AG20443 (cell line): ENCODE data around the gene PBX4.

Source experiments
- DNase-seq: peaks from one replicate; pipeline ENCODE4 v3.0.0; 2012; ENCODE audit warnings: low spot score, mixed read lengths

PBX4 gene

DNA sequence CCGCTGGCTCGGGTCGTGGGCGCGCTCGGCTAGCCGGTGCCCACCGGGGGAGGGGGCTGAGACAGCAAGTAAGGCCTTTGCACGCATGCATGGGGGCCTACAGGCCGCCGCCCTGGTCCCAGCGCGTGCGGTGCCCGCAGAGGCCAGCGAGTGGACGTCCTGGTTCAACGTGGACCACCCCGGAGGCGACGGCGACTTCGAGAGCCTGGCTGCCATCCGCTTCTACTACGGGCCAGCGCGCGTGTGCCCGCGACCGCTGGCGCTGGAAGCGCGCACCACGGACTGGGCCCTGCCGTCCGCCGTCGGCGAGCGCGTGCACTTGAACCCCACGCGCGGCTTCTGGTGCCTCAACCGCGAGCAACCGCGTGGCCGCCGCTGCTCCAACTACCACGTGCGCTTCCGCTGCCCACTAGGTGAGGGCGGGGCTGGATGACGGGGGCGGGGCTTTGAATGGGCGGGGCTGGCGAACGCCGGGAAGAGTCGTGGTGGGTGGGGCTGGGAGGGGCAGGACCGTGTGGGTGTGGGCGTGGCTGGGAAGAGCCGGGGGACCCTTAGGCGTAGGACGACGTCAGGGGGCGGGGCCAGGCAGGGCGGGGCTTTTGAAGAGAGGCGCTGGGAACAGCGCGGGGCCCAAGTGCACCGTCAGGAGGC lies 78.3 kb downstream of the PBX4 start:
- peak; percentile 86 for DNase-seq

DNA sequence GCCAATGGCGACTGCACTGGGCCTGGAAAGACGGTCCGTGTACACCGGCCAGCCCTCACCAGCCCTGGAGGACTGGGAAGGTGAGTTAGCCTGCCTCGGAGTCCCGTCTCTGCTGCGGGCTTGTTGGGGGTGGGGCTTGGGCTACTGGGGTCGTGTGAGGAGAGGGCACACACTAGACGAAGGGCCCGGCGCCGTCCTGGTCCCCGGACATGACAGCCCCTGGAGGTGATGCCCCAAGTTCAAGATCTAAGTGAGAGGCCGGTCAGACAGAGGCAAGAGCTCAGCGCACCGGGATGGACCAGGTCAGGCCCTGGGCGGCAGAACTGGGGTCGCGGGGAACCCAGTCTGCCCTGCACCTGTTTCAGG lies 78.8 kb downstream of the PBX4 start:
- DNase-seq: no peak

DNA sequence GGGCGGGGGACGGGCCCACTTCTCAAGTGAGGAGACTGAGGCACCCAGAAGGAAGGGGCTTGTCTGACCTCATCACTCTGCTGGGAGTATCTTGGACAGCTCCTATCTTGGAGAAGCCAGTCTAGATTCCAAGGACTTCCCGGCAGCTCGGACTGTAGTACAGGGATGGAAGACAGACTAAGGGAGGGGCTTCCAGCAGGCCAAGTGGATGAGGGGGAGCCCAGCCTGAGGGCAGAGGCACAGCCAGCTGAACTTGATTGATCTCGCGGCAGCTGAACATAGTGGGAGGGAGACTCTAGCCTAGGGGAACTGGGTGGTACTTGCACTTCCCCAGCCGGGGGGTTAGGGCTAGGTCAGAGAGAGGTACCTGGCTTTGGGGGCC lies 79.7 kb downstream of the PBX4 start:
- no peak for DNase-seq

DNA sequence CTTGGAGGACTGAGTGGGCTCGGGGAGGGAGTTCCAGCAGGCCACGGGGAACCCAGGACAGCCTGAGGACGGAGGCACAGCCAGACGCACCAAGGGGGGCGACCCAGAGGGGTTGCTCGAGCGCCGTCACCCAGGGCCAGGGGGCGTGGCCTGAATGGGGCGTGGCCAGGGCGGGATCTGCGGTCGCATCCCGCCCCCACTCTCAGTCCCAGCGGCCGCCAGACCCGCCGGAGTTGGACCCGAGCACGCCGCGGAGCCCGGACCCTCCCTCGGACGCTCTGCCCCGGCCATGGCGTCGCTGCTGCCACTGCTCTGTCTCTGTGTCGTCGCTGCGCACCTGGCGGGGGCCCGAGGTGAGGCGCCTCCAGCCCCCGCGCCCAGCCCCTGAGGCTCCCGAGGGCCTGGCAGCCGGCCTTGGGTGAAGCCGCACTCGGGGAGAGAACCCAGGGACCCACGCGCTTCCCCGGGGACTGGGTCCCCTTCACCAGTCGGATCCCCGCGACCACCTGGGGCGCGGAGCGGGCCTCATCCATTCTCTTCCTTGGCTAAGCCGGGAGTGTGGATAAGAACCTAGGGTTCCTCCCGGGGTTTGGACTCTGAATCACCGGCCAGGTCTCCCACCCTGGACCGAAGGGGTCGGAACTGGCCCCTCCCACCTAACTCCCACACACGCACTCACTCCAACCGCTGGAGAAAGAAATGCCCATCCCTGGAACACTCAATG lies 80.3 kb downstream of the PBX4 start, which contains the start of gene CILP2:
Gene CILP2, plus strand, starts transcription at position 205 of the 724 bp plus-strand sequence. Its CDS starts 85 bp downstream, at position 290.
- peak; percentile 83 for DNase-seq

DNA sequence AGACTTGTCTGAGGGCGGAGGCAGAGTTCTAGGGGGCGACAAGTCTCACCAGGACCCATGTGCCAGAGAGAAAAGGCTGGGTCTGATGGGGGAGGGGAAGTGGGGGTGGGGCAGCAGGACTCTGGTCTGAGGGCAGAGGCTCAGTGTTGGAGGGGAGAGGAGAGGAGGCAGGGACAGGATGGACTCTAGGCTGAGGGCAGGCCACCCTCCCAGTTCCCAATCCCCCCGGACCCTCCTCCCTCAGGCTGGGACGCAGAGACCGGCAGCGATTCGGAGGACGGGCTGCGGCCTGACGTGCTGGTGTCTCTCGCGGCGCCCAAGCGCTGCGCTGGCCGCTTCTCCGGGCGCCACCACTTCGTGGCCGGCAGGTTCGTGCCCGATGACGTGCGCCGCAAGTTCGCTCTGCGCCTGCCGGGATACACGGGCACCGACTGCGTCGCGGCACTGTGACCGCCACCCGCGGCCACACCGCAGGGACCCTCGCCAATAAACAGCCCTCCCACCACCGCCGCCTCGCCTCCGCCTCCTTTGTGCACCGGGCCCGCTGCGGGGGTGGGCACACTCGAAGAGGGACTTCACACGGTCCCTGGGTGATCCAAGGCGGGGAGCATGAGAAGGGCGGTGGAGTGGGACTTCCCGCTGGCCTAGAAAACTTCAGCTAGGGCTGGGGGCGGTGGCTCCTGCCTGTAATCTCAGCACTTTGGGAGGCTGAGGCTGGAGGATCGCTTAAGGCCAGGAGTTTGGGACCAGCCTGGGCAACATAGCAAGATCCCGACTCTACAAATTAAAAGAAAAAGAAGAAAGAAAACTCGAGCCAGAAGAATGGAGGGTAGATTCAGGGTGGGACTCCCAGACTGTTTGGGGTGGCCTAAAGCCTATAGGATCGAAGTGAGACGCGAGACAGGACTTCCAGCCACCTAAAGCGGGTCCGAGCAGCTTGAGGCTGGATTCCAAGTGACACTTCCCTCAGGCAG lies 81.1 kb downstream of the PBX4 start:
- DNase-seq: peak; percentile 69

DNA sequence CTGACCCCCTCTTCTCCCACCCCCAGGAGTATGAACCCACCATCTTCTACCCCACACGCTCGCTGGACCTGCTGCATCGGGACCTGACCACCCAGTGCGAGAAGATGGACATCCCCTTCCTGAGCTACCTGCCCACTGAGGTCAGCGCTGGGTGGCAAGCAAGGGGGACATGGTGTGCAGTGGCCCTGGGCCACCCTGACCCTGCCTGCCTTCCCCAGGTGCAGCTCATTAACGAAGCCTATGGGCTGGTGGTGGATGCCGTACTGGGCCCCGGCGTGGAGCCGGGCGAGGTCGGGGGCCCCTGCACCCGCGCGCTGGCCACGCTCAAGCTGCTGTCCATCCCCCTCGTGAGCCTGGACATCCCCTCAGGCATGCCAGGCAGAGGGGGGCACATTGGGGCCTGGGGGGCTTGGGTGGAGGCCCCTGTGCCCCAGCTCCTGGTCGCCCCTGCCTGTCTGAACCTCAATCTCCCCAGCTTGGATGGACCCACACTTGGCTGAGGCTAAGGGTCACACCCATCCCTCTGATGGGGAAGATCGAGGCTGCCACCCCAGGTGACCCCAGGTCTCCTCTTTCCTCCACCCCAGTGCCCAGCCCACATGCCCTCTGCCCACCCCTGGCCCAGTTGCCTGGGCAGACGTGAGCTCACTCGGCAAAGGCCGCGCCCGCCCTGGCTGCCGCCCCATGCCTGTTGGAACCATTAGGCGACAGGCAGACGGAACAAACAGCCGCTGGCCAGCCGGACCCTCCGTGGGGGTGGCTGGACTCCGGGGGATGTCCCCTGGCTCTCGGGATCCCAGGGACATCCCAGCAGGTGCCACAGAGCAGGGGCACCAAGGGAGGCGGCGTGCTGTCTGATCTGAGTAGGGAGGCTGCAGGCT lies 82.9 kb downstream of the PBX4 start:
- no peak for DNase-seq

DNA sequence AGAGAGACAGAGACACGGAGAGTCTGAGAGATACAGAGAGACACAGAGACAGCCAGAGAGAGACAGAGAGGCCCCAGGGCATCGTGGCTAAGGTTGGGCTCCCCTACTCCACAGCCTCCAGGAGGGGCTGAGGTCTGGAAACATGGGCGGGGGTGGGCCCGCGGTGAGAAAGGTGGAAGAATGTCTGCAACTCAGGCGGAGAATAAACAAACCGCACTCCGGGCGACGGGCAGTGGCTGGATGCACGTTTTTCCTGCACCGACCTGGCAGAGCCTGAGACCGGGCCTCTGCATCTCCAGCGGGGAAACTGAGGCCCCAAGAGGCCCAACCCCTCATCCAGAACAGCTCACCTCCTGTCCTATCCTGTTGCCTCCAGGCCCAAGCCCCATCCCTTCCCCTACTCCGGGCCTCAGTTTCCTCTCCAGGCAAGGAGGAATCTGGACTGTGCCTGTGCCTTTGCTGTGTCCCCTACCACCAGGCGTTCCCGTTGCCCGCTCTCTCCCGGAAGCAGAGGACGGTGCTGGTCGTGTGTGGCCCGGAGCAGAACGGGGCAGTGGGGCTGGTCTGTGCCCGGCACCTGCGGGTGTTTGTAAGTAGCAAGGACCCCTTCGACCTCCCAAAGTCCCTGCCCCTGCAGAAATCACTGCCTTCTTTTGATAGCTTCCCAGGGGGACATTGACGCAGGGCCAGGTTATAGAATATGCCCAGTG lies 83.8 kb downstream of the PBX4 start:
- DNase-seq: no peak

DNA sequence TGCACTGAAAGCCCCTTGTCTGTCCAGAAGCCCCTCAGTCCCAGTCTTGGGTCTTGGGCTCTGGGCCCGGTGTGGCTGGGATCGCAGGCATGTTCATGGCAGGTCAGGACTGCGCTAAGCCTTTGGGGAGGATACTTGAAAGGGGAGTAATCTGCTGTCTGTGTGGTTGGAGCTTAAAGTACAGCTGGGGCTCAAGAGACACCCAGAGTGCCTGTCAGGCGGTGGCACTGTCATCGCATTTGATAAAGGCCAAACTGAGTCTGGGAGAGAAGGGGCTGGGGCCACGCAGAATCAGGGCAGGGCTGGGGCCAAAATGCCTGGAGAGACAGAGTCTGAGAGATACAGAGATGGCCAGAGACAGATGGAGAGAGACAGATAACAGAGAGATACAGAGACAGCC lies 84.6 kb downstream of the PBX4 start:
- DNase-seq: no peak

DNA sequence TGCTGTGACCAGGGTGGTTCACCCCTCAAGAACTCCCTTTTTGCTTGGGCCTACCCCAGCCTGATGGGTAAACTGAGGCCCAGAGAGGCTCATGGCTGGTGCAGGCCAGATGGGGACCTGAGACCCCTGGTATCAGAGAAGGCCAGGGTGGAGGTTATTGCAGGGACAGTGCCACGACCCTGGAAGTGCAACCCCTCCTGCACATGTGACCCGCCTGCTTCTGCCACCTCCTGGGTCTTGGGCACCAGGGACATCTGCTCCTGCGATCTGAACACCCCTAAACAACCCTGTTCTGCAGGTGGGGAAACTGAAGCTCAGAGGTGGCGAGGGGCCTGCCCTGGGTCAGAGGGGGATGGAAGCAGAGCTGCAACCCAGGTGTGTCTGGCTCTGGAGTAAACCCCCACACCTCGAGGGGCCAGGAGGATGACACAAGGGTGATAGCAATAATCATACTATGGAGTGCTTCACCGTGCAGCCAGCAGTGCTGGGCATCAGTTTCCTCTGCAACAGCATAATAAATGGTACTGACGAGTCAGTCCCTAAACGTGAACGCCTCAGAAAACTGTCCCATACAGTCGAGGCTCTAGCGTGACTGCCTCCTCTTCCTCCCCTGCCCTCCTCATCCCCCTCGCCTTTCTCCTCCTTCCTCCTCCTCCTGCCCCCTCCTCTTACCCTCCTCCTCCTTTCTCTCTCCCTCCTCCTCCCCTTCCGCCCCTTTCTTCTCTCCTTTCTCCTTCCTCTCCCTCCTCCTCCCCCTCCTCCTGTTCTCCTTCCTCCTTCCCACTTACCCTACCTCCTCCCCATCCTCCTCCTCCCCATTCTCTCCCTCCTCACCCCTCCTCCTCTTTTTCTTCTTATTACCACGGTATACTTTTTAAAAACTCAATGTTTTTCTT lies 85.4 kb downstream of the PBX4 start:
- DNase-seq: no peak

DNA sequence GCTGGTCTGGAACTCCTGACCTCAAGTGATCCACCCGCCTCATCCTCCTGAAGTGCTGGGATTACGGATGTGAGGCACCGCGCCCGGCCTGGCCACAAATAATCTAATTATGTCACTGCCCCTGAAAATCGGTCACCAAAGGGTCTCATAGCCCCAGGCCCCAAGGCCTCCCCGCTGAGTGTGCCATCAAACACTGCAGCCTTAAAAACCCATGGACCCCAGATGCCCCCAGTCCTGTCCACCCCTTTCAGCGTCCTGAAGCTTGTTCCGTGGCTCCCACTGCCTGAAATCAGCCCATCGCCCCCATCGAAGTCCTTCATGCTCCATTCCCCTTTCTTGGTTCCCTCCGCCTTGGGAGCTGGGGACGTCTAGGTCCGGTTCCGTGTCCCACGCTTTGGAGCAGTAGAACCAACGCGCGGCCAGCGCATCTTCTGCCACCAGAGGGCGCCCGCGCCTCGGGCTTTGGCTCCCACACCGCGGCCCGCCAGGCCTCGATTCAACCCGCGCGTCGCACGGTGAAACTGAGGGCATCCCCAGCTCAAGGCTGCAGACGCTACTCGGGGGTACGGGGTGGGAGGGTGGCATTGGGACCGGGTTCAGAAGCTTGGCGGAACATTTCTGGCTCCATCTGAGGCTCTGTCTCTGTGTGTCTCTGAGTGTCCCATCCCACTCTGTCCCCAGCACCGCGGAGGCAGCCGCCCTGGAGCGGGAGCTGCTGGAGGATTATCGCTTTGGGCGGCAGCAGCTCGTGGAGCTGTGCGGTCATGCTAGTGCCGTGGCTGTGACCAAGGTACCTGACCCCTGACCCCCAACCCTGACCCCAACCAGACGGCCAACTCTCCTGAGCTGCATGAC lies 86.3 kb downstream of the PBX4 start:
- peak; percentile 92 for DNase-seq

DNA sequence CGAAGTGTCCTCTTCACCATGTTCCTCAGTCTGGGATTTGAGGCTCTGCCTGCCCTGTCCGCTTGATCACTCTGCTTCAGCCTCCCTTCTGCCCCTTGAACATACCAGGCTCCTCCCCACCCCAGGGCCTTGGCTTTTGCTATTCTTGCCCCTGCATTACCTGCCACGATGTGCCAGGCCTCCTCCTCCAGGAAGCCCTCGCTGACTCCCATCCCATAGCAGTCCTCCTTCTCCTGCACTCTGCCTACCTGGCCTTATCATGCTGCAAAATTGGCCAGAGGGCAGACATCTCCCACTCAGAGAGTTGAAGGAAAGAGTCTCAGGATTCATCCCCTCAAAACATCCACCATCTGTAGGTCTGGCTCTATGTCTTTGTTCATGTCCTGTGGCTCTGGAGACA lies 87.6 kb downstream of the PBX4 start:
- no peak for DNase-seq

DNA sequence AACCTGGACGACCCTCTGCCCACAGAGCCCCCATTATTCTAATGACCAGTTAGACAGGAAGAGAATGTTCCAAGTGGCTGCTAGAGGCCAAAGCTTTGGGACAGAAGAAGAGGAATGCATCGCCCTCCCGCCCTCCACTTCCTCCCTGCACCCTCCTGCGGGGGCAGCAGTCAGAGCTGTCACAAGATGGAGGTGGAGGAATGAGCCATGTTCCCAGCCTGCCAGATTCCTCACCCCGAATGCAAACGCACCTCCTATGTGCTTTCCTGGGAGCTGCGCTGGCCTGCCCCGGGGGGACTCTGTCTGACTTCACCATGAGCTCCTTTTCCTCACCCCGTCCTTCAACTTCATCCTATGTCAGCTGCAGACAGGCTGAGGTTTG lies 88.1 kb downstream of the PBX4 start:
- DNase-seq: no peak

DNA sequence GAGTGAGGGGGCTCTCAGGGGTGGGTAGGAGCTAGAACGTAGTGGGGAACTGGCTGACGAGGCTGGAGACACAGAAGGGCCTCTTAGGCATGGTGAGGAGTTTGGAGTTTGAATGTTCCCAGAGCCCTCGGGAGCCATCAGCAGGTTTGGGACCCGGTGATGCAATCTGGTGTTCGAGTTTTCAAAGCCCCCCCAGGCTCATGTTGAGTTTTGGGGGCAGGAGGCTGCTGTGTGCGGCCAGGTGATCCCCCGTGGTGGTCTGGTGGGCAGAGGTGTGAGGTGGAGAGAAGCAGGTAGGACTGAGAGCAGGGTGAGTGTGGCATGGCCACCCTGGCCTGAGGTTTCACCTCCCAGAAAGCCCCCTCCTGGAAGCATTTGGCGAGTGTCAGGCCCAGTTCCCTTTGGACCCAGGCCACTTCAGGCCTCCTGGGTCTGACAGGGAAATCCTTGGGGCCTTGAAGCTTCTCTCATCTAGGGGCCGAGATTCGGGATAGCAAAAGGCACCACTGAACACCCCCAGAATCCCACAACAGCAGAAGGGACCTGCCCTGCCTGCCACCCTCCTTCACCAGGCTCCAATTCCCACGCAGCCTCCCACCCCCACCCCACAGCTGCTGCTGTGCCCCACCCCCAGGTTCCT lies 88.6 kb downstream of the PBX4 start:
- DNase-seq: no peak

DNA sequence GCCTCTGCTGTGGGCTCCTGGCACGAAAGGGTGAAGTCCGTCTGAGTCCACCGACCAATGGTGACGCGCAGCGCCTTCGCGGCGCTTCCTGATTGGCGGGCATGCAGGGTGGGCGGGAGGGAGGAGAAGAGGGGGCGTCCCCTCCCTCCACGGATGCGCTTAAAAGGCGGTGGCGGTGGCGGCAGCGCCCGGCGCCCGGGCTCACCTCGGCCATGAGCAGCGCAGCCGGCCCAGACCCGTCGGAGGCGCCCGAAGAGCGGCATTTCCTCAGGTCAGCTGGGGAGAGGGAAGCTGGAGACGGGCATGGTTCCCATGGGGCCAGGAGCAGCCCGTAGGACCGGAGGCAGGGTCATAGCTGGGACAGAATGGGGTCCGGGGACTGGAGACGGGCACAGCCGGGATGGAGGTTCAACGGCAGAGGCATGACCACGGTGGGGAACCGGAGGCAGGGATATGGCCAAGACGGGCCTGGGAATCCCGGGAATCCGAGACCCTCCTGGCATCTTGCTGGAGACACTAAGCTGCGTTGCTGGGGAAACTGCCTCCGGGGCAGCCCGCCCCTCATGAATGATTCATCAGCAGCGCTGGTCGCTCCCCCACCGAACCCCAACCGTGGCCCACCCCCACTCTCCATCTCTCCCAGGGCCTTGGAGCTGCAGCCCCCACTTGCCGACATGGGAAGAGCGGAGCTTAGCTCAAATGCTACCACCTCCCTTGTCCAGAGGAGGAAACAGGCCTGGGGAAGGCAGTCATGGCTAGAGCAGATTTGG lies 89.6 kb downstream of the PBX4 start, which contains the start of gene YJEFN3:
Gene YJEFN3, plus strand, starts transcription at position 191 of the 770 bp plus-strand sequence. Its CDS starts 22 bp downstream, at position 213.
- DNase-seq: no peak

DNA sequence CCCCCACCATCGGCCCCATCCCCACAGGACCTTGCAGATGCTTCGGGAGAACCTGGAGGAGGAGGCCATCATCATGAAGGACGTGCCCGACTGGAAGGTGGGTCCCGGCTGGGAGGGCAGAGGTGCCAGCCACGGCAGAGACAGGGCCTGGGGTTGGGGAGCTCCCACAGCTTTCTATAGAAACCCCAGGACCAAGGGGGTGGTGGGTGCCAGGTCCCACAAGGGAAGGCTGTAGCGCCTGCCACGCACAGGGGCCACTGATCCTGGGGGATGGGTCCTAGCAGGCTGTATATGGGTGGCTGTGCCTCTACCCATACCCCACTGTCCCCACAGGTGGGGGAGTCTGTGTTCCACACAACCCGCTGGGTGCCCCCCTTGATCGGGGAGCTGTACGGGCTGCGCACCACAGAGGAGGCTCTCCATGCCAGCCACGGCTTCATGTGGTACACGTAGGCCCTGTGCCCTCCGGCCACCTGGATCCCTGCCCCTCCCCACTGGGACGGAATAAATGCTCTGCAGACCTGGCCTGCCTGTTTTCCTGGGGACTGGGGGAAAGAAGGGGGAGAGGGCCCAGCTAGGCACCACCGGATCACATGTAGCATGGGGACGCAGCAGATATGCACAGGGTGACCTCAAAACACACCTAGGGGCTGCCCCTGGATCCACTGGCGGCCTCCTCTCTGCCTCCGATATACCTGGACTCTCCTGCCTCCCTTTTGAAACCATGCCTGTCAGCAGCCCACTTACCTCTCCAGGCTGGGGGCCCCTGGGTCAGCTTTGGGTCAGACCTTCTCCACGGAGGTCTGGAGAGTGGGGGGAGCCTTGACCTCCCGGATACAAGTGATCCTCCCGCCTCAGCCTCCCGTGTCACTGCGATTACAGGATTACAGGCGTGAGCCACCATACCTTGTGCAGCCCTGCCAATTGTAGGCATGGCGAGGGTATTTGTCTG lies 90.5 kb downstream of the PBX4 start:
- no peak for DNase-seq

DNA sequence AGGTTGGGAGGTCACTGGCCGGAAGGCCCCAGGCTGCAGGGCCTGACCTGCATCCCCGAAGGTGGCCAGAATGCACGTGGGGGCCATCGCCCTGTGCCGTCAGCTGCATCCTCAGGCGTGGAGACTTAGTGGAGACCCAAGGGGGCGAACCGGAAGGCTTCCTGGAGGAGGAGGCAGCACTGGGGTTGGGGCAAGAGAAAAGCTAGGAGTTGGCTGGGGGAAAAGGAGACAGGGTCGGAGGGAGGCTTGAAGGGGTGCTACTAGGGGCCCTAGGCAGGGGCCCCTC lies 91.2 kb downstream of the PBX4 start:
- DNase-seq: no peak
